ENCODE measurements around the gene FABP7. TPM values are rescaled to one million over a fixed set of nuclear protein-coding genes. Genes with fewer than 3 reads are reported as not detected.

Gene FABP7
- total RNA-seq, 4 donors from 2014 or later, result 0.48 to 0.55 TPM; not detected in 2

DNA sequence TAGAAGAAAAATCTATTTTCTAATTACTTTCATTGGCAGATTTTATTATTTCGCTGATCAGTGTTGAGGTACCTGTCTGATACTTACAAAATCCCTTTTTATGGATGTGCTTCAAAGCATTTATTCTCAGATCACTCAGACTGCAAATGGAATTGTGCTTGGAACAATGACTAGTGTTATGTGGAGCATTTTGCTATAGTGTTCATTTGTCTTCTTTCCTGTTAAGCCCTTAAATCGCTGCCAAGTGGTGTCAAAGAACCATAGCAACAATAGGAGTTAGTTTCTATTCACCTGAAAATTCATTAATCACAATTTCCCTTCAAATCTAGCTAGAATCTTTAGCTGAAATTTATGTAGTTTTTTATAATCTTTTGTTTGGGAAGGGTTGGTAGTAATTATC lies 39.4 kb downstream of the FABP7 start:
- intact Hi-C loops (cut with DNase I; ENCODE audit: low total_unique reads), result no loop called here
- H3K36me3 ChIP-seq, result no peaks in the 10 kb centered on the region
- no peak for DNase-seq
- WGBS, 2 donors (ENCODE audit: low coverage in 1 of 2), result 74 to 82% methylated on average over 2 of the region's 2 CpGs
- no peak overlapping the region for H3K4me3 ChIP-seq
- TF ChIP-seq POLR2A (IDR thresholded peaks at IDR 0.05), result no peak
- no peak for TF ChIP-seq POLR2AphosphoS5 (IDR thresholded peaks at IDR 0.05)
- no peak for TF ChIP-seq EP300 (IDR thresholded peaks at IDR 0.05; ENCODE audit: low read depth)
- TF ChIP-seq, protein P1, sequence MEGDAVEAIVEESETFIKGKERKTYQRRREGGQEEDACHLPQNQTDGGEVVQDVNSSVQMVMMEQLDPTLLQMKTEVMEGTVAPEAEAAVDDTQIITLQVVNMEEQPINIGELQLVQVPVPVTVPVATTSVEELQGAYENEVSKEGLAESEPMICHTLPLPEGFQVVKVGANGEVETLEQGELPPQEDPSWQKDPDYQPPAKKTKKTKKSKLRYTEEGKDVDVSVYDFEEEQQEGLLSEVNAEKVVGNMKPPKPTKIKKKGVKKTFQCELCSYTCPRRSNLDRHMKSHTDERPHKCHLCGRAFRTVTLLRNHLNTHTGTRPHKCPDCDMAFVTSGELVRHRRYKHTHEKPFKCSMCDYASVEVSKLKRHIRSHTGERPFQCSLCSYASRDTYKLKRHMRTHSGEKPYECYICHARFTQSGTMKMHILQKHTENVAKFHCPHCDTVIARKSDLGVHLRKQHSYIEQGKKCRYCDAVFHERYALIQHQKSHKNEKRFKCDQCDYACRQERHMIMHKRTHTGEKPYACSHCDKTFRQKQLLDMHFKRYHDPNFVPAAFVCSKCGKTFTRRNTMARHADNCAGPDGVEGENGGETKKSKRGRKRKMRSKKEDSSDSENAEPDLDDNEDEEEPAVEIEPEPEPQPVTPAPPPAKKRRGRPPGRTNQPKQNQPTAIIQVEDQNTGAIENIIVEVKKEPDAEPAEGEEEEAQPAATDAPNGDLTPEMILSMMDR (IDR thresholded peaks at IDR 0.05), result no peak
- no peak overlapping the region for H3K27ac ChIP-seq
- no peaks in the 10 kb centered on the region for H3K27me3 ChIP-seq
- in situ Hi-C loops (cut with MboI; ENCODE audit: low pct_ligation_motif_present in 1 of 4, low pct_unique_long_range_greater_than_20kb in 1 of 4, low sequenced_read_pairs in 3 of 4), result no loop called here
- H3K9me3 ChIP-seq, result no peaks in the 10 kb centered on the region
- H3K4me1 ChIP-seq, result no peaks in the 10 kb centered on the region

DNA sequence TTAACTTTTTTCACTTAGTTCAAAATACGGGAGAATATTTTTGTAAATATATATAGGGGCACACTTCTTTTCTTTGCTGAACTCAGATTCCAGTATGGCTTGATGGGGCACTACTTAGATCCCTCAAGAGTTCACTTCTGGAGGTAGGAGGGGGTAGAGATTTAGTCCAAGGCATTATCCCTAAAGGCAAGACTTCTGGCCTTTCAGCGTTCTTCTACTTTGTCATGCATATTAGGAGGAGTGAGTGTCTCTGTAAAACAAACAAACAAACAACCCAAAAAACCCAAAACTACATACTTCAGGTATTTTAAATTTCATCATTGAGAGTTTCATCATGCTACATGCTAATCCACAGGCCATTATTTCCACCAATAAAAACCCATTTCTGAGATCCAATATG lies 41.6 kb downstream of the FABP7 start:
- intact Hi-C loops (cut with DNase I; ENCODE audit: low total_unique reads), result no loop called here
- in situ Hi-C loops (cut with MboI; ENCODE audit: low pct_ligation_motif_present in 1 of 4, low pct_unique_long_range_greater_than_20kb in 1 of 4, low sequenced_read_pairs in 3 of 4), result no loop called here
- TF ChIP-seq POLR2AphosphoS5 (IDR thresholded peaks at IDR 0.05), result no peak
- no peak for TF ChIP-seq EP300 (IDR thresholded peaks at IDR 0.05; ENCODE audit: low read depth)
- TF ChIP-seq, protein P1 (IDR thresholded peaks at IDR 0.05), result no peak
- TF ChIP-seq POLR2A (IDR thresholded peaks at IDR 0.05), result no peak
- Histone ChIP-seq H3K27me3 (no peaks in the 10 kb centered on the region), H3K4me3 (no peak overlapping the region), H3K36me3 (no peaks in the 10 kb centered on the region), H3K4me1 (no peaks in the 10 kb centered on the region), H3K27ac (no peak overlapping the region), H3K9me3 (no peaks in the 10 kb centered on the region)
- WGBS, 2 donors (ENCODE audit: low coverage in 1 of 2), result 80 to 88% methylated on average over 2 of the region's 2 CpGs
- DNase-seq, result no peak

DNA sequence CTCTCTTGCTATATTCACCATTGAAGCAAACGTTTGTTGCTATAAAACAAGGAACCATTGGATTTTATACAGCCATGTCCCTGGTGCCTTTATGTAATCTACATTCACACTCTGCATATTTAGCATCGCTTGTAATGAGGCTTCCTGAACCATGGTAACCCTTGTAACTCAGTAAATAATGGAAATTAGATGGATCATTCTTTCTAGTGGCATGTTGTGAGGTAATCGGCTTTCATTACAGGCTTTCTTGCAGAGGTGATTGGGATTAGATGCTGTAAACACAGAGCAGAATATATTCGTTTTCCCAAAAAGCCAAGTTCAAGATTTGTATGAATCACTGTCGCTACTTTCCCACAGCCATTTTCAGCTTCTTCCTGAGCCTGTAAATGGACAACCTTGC lies 45.6 kb downstream of the FABP7 start:
- WGBS, 2 donors (ENCODE audit: low coverage in 1 of 2), result 70 to 74% methylated on average over 5 of the region's 5 CpGs
- intact Hi-C loops (cut with DNase I; ENCODE audit: low total_unique reads), result no loop called here

DNA sequence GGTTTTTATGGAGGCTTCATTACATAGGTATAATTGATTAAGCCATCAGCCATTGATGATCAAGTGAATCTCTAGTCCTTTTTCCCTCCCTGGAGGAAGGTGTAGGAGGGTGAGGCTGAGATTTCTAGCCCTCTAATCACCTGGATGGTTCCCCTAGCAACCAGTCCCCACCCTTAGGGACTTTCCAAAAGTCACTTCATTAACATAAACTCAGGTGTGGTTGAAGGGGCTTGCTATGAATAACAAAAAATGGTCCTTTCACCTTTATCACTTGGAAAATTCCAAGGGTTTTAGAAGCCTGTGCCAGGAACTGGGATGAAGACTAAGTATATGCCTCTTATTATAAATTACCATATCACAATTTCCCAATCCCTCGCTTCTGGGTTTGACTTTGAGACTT lies 49.9 kb downstream of the FABP7 start:
- WGBS, 2 donors (ENCODE audit: low coverage in 1 of 2), result 90% methylated on average over 1 of the region's 1 CpG
- no peak overlapping the region for H3K27ac ChIP-seq
- peaks cover 0 to 4% (median 0%) of the 10 kb centered on the region in 4 donors for H3K4me1 ChIP-seq
- TF ChIP-seq POLR2A (IDR thresholded peaks at IDR 0.05), result no peak
- no peak for TF ChIP-seq EP300 (IDR thresholded peaks at IDR 0.05; ENCODE audit: low read depth)
- no peak for TF ChIP-seq POLR2AphosphoS5 (IDR thresholded peaks at IDR 0.05)
- TF ChIP-seq, protein P1 (IDR thresholded peaks at IDR 0.05), result no peak
- H3K9me3 ChIP-seq, result no peaks in the 10 kb centered on the region
- intact Hi-C loops (cut with DNase I; ENCODE audit: low total_unique reads) (no loop called here), in situ Hi-C loops (cut with MboI; ENCODE audit: low pct_ligation_motif_present in 1 of 4, low pct_unique_long_range_greater_than_20kb in 1 of 4, low sequenced_read_pairs in 3 of 4) (loop anchor here in 1 of 4 donors (25.0 kb wide), 1 partner anchor 342 kb away; no protein-coding TSS in a partner anchor)
- H3K27me3 ChIP-seq, result no peaks in the 10 kb centered on the region
- no peak overlapping the region for H3K4me3 ChIP-seq
- no peaks in the 10 kb centered on the region for H3K36me3 ChIP-seq
- DNase-seq, result no peak

More for the DNA sequence above, 45.6 kb downstream of the FABP7 start:
- no peak for TF ChIP-seq POLR2A (IDR thresholded peaks at IDR 0.05)
- TF ChIP-seq, protein P1 (IDR thresholded peaks at IDR 0.05), result no peak
- TF ChIP-seq EP300 (IDR thresholded peaks at IDR 0.05; ENCODE audit: low read depth), result no peak
- no peak for TF ChIP-seq POLR2AphosphoS5 (IDR thresholded peaks at IDR 0.05)
- Histone ChIP-seq H3K27ac (no peak overlapping the region), H3K9me3 (no peaks in the 10 kb centered on the region), H3K27me3 (no peaks in the 10 kb centered on the region), H3K4me1 (no peaks in the 10 kb centered on the region), H3K4me3 (no peak overlapping the region), H3K36me3 (no peaks in the 10 kb centered on the region)
- in situ Hi-C loops (cut with MboI; ENCODE audit: low pct_ligation_motif_present in 1 of 4, low pct_unique_long_range_greater_than_20kb in 1 of 4, low sequenced_read_pairs in 3 of 4), result loop anchor here in 1 of 4 donors (25.0 kb wide), 1 partner anchor 338 kb away; no protein-coding TSS in a partner anchor
- no peak for DNase-seq

Measured in transverse colon (tissue), 4 donors.